ENCODE measurements around the gene NAGPA.

Gene NAGPA

GRCh38 chr16:4976611-4977145 is 57.1 kb downstream of the NAGPA start:
- TF ChIP-seq CTCF (IDR thresholded peaks at IDR 0.05): no peak
- H3K9me3 ChIP-seq: no peaks in the 10 kb centered on the region
- H3K36me3 ChIP-seq: no peaks in the 10 kb centered on the region
- no peaks in the 10 kb centered on the region for H3K4me1 ChIP-seq (ENCODE audit: control insufficient read depth in 1 of 2, insufficient read depth in 1 of 2, low read depth in 1 of 2, low read length in 1 of 2)
- H3K4me3 ChIP-seq (ENCODE audit: low read depth in 1 of 2, low read length in 1 of 2): no peak overlapping the region
- no peak overlapping the region for H3K27ac ChIP-seq
- peaks cover 36% of the 10 kb centered on the region for H3K27me3 ChIP-seq

- Histone ChIP-seq H3K27ac (no peak overlapping the region), H3K27me3 (peaks cover 36% of the 10 kb centered on the region), H3K4me3 (ENCODE audit: low read depth in 1 of 2, low read length in 1 of 2) (no peak overlapping the region), H3K36me3 (no peaks in the 10 kb centered on the region), H3K4me1 (ENCODE audit: control insufficient read depth in 1 of 2, insufficient read depth in 1 of 2, low read depth in 1 of 2, low read length in 1 of 2) (no peaks in the 10 kb centered on the region), H3K9me3 (no peaks in the 10 kb centered on the region)
- no peak for TF ChIP-seq CTCF (IDR thresholded peaks at IDR 0.05)
These were observed 57.7 kb downstream of the NAGPA start for GRCh38 chr16:4976079-4976478.
